Endothelial cell (in vitro differentiated cells): Measurements from ENCODE around the gene USP7. TPM values are rescaled to one million over a fixed set of nuclear protein-coding genes. Genes with fewer than 3 reads are reported as not detected.

ENCODE experiments used
- DNase-seq: peaks from one replicate; pipeline ENCODE4 v3.0.0; 2021; ENCODE audit warnings: low spot score
- H3K27ac Mint-ChIP-seq: one replicate; pipeline ENCODE4 v1.8.0; 2021; ENCODE audit warnings: mixed read lengths, inconsistent platforms; ENCODE audit not compliant: unreplicated experiment
- H3K27me3 Mint-ChIP-seq: one replicate; pipeline ENCODE4 v1.8.0; 2021; ENCODE audit warnings: mild to moderate bottlenecking, moderate library complexity, mixed read lengths, inconsistent platforms; ENCODE audit not compliant: unreplicated experiment
- H3K36me3 Mint-ChIP-seq: one replicate; pipeline ENCODE4 v1.8.0; 2021; ENCODE audit warnings: mild to moderate bottlenecking, low read depth, mixed read lengths, inconsistent platforms; ENCODE audit not compliant: unreplicated experiment
- H3K4me1 Mint-ChIP-seq: one replicate; pipeline ENCODE4 v1.8.0; 2021; ENCODE audit warnings: mild to moderate bottlenecking, mixed read lengths, inconsistent platforms; ENCODE audit not compliant: unreplicated experiment
- H3K4me3 Mint-ChIP-seq: one replicate; pipeline ENCODE4 v1.8.0; 2021; ENCODE audit warnings: mild to moderate bottlenecking, mixed read lengths, inconsistent platforms; ENCODE audit not compliant: unreplicated experiment
- H3K9me3 Mint-ChIP-seq: one replicate; pipeline ENCODE4 v1.8.0; 2021; ENCODE audit warnings: mixed read lengths, inconsistent platforms; ENCODE audit not compliant: unreplicated experiment
- CTCF ChIP-seq: fragments of 200-600 bp; sonication (generic); IDR thresholded peaks from one replicate; pipeline ENCODE4 v1.5.0; 2021; ENCODE audit warnings: antibody characterized with exemption; ENCODE audit not compliant: unreplicated experiment
- total RNA-seq: library from RNA; stranded (reverse); fragmentation: NEBNext Ultra II Directional; extraction: Animal tissue kit (Norgen Biotek cat#: 25700); gene quantifications from one replicate; pipeline ENCODE4 v1.2.1, GENCODE V29; 2021; ENCODE audit not compliant: unreplicated experiment

The USP7 gene
- total RNA-seq, 1 donor from 2014 or later: 122 TPM

GRCh38 chr16:8888951-8889892, 74.5 kb downstream of the USP7 start:
- no peak for TF ChIP-seq CTCF
- no peak overlapping the region for H3K27ac Mint-ChIP-seq
- H3K36me3 Mint-ChIP-seq: peaks cover 34% of the 10 kb centered on the region
- no peak overlapping the region for H3K4me3 Mint-ChIP-seq
- peaks cover 13% of the 10 kb centered on the region for H3K27me3 Mint-ChIP-seq
- H3K4me1 Mint-ChIP-seq: peaks cover 10% of the 10 kb centered on the region
- no peak for DNase-seq
- no peaks in the 10 kb centered on the region for H3K9me3 Mint-ChIP-seq

GRCh38 chr16:8887952-8888560, 75.7 kb downstream of the USP7 start:
- Mint-ChIP-seq H3K9me3 (no peaks in the 10 kb centered on the region), H3K27ac (no peak overlapping the region)

GRCh38 chr16:8887431-8887765, 76.3 kb downstream of the USP7 start:
- no peak overlapping the region for H3K27ac Mint-ChIP-seq

More at GRCh38 chr16:8887952-8888560, 75.7 kb downstream of the USP7 start:
- no peak for DNase-seq
- Mint-ChIP-seq H3K36me3 (peaks cover 27% of the 10 kb centered on the region), H3K4me3 (no peak overlapping the region), H3K4me1 (peaks cover 5% of the 10 kb centered on the region), H3K27me3 (peaks cover 12% of the 10 kb centered on the region)
- no peak for TF ChIP-seq CTCF

GRCh38 chr16:8886593-8887430, 76.9 kb downstream of the USP7 start:
- no peak for DNase-seq
- peaks cover 12% of the 10 kb centered on the region for H3K27me3 Mint-ChIP-seq
- H3K4me3 Mint-ChIP-seq: peak overlapping the region; percentile 9
- no peaks in the 10 kb centered on the region for H3K9me3 Mint-ChIP-seq
- H3K27ac Mint-ChIP-seq: no peak overlapping the region
- H3K36me3 Mint-ChIP-seq: peaks cover 21% of the 10 kb centered on the region
- H3K4me1 Mint-ChIP-seq: peaks cover 5% of the 10 kb centered on the region
- TF ChIP-seq CTCF: no peak

More at GRCh38 chr16:8887431-8887765, 76.3 kb downstream of the USP7 start:
- Mint-ChIP-seq H3K4me3 (peak overlapping the region; percentile 9), H3K27me3 (peaks cover 12% of the 10 kb centered on the region), H3K9me3 (no peaks in the 10 kb centered on the region), H3K36me3 (peaks cover 21% of the 10 kb centered on the region), H3K4me1 (peaks cover 5% of the 10 kb centered on the region)
- no peak for DNase-seq
- TF ChIP-seq CTCF: no peak
